Measurements from ENCODE around the gene CCRL2.
"Not testable (repeated sequence)": the region's sequence is repeated elsewhere in the genome, so short reads cannot be mapped to it uniquely, and the experiment has no call there.

Gene CCRL2

DNA sequence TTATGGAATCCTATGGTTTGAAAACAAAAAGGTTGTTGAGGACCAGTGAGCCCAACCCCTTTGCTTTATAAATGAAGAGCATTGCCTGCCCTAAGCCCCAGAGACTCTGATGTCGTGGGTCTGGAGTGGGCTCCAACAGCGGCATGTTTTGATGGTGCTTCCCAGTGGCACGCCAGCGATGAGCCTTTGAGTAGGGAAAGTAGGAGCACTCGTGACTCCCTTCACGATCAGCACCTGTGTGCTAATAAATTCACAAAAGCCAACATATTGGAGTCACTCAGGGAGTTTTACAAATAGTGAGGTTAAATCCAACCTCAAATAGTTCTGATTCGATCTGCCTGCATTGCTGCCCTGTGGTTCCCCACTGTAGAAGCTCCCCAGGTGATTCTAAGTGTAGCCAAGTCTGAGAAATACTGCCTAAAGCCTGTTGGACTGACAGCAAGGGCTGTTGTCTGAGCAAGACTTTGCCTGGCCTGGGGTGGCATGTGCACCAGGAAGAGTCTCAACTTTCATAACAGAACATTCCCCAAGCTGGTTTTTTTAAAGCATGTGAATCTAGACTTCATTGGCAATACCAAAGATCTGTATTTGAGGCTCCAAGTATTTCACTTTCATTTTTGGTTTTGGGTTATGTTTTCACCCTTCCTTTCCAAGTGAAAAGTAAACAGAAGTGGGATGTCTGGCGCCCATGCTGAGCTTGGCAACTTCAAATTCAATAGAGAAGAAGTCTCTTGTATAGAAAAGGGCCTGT, 26.4 kb upstream of the CCRL2 start:
- no peak for DNase-seq

DNA sequence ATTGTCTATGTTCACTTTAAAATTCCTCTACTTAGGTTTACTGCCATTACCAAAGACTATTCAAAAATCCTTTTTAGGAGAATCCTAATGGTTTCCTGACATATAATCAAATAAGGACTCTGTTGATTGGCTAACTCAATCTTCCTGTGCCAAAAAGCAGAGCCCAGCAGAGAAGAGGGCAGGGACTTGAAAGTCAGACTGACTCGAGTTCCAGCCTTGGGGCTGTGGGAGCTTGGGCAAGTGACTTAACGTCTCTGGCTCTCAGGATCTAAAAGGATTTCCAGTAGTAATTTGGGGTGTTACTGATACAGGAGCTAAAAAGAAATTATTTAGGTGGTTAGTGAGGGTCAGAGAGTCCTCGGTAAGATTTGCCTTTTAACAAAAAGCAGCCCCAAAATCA, 25.4 kb upstream of the CCRL2 start:
- no peak for DNase-seq

DNA sequence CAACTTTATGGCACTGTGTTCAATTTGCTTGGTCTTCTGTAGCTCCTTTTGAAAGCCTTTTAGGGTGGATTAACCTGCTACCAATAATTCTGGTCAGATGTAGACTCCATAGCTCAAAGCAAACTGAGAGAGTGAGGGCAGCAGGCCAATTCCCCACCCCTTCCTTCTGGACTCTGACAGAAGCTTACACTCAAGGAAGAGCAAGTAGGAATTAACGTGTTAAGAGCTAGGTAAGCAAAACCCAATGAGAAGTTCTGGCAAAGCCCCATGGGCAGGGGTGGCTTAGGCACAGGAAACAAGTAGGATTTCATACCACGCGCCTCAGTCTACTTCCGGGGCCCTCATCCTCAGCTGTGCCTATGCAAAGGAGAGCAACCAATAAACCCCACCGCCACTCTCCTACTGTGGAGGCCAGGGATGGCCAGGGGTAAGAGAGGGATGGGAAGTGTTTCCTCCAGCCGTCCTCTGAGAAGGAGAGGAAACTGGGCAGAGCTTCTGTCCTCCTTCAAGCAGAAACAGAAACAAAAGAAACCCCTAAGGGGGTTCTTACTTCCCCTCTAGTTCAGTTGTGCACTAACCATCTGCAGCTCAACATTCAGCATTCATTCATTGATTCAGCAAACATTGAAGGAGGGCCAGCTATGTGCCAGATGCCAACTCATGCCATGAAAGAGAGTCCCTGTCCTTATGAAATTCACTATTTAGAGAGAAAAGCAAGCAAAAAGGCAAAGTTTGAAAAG, 23.7 kb upstream of the CCRL2 start:
- no peak for DNase-seq

DNA sequence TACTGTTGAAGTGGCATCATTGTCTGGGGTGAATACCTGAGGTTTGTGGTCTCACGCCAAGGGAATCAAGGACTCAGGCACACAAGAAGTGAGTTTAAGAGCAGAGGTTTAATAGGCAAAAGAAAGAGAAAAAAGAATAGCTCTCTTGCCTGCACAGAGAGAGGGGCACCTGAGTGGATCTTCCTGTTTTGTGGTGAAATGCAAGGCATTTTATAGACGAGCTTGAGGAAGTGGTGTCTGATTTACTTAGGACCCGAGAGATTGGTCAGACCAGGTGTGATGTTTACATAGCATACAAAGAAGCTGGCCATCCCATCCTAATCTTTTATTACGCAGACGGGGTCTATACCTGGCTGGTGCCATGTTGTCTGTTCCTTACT, 23.1 kb upstream of the CCRL2 start:
- no peak for DNase-seq

- DNase-seq = no peak
Measured at GRCh38 chr3:46386205-46386604, 20.9 kb upstream of the CCRL2 start.

DNA sequence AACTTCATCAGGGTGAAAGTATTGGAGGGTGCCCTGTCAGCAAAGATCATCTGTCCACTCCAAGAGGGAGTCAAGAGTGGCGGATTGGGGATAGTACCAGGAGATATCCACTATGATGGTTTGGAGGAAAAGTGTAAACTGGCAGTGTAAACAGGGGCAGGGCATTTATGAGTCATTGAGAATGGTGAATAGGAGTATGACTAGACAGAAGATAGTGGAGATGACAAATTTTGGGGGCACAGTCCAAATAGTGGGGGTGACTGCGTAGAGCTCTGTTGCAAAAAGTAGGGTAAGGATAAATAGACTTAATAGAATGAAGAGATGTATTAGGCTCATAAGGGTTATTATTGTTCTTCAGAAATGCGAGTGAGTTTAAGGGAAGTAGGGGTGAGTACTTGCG, 18.2 kb upstream of the CCRL2 start:
- not testable (repeated sequence) for DNase-seq

DNA sequence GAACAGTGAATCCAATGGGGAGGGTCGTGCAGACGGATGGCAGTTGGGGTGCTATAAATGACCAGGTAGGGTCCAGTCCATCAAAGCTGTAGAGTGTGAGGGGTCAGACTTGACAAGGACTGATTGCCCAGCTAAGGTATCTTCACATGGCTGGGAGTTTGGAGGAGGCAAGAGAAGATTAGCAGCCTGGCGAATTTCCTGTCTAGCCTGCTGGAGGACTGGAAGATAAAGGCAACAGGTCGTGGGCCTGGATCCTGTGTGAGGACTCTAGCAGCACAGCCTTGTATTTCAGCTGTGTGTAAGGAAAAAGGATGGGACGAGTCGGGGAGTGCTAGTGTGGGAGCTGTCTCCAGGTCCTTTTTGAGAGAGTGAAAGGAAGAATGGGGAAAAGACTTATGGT, 17.8 kb upstream of the CCRL2 start:
- no peak for DNase-seq

GRCh38 chr3:46391526-46391925, 15.5 kb upstream of the CCRL2 start:
- not testable (repeated sequence) for DNase-seq

- DNase-seq = no peak
Measured at GRCh38 chr3:46393011-46393410, 14.0 kb upstream of the CCRL2 start.

DNA sequence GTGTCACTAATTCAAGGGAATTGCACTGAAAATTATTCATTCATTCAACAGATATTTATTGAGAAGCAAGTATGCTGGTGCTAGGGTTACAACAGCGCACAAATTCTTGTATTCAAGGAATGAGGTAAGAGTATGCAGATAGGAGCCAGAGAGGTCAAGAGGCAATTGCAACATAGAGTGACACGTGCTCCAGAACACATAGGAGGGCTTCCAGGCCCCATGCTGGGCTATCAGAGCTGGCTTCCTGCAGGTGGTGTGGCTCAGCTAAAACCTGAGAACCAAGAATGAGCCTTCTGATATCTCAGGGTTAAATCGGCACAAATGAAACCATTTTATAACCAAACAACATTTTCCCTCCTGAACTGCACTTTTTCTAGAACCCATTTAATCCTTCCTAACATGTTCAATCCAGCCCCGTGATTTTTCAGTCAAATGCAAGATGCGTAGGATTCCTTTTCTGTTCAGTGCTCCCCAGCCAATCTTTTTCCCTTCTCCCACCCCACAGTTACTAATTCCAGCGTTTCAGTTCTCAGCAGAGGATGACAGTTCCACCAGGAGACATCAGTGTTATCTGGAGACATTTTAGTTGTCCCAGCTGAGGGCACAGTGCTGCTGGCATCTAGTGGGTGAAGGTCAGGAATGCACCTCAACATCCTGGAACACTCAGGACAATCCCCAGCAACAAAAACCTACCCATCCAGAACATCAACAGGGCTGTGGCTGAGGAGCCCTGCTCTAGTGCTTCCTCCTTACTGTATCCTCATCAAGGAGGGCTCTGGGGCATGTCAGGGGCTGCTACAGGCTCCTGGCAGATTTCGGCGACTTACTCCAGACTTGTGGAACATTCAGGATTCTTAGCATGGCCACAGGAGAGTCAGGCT, 13.3 kb upstream of the CCRL2 start:
- no peak for DNase-seq

GRCh38 chr3:46395210-46395661, 11.8 kb upstream of the CCRL2 start:
- DNase-seq = no peak

DNA sequence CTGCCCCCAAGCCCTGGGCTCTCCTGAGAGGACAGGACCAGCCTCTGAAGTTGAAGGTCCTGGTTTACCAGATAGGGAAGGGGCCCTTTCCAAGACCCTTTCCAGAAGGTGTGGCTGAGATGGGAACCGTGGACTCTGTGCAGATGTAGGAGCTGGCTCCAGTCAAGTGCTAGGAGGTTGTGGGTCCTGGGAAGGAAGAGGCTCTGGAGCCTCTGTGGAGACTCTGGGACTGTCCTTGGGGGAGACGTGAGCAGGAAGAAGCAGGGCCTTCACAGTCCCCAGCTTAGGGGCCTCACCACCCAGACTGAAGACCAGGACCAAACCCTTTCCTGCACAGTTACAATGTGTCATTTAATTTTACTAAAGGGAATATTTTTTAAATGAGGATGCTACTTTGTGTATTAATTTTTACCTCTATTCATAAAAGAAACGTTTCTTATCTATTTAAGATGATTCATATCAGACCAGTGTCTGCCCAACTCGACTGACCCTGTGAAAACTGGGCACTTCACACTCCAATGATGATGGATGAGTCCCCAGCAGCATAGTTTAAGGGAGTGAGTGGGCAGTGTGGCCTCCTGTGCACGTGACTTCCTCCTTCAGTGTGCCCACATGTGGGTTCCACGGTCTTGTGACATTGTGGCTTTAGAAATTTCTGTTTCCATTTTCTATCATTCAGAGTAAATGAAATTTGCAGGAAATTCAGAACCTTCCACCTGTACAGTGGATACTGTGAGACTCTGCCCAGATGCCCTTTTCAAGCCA, 11.1 kb upstream of the CCRL2 start:
- no peak for DNase-seq

GRCh38 chr3:46397111-46397510, 9.9 kb upstream of the CCRL2 start:
- no peak for DNase-seq

GRCh38 chr3:46398186-46398955, 8.7 kb upstream of the CCRL2 start:
- no peak for DNase-seq

DNA sequence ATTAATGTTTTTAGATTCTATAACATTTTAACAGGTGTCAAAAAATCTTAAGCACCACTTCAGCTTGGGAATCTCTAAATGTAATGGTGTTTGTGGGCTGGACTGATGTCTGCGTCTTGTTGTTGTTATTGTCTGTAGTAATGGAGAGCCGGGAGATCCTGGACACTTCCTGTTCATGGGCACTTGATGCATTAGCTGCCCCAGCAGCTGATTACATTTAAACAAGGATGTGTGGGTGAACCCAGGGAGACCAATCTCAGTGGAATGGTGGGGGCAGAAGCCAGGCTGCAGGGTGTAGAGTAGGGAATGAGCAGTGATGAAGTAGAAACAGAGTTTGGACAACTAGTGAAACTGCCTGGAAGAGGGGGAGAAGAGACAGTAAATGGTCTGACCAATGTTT, 8.0 kb upstream of the CCRL2 start:
- DNase-seq = no peak

DNA sequence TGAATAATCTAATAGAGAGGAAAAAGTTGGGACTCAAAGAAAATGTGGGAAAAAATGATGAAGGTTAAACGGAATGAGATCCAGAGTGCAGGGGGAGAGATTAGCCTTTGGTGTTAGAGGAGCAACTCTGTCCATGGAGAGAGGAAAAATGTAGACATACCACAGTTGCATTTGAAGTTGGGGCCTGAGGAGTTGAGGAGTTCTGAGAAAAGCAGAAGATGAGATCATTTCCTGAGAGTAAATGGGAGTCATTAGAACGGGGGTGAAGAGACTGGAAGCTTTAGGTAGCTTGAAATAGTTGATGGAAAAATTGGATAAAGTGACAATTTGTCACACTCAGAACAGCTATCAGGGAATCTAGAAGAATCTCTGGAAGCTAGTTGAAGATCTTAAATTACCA, 7.5 kb upstream of the CCRL2 start:
- no peak for DNase-seq

DNA sequence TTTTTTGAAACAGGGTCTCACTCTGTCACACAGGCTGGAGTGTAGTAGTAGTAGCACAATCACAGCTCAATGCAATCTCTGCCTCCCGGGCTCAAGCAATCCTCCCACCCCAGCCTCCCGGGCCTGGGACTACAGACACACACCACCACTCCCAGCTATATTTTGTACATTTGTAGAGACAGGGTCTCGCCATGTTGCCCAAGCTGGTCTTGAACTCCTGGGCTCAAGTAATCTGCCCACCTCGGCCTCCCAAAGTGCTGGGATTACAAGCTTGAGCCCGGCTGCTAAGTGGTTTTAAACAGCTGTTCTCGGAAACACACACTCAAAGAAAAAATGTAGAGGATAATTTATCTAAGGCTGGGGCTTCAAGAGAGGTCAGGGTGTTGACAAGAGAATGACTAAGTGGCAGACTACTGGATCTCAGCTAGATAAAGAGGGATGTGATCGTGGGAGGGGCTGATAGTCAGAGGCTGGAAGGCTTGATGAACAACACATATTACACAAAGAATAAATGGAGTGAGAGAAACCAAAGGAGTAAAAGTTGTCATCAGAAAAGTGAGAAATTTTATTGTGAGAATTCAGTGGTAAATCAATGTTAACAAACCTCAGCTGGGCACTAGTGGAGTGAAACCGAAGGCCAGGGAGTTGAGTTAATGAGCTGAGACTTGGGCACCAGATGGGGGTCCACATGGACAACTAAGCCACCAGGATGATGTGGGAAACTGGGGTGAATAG, 6.9 kb upstream of the CCRL2 start:
- DNase-seq = no peak

GRCh38 chr3:46400846-46401245, 6.2 kb upstream of the CCRL2 start:
- no peak for DNase-seq

GRCh38 chr3:46401579-46401978, 5.5 kb upstream of the CCRL2 start:
- no peak for DNase-seq

- DNase-seq = not testable (repeated sequence)
Measured at GRCh38 chr3:46402902-46403301, 4.2 kb upstream of the CCRL2 start.

All from femur (tissue), 1 donor.